ENCODE measurements around the gene SHC1. TPM values are rescaled to one million over a fixed set of nuclear protein-coding genes. Genes with fewer than 3 reads are reported as not detected.

Gene SHC1
- total RNA-seq, 3 donors from 2014 or later (not counting 1 experiment from before 2014, with no cell fraction given), result 94.6 to 112 (median 96.8) TPM

GRCh38 chr1:154990276-154990675, 19.7 kb upstream of the SHC1 start:
- Mint-ChIP-seq H3K27ac (no peak overlapping the region), H3K36me3 (no peaks in the 10 kb centered on the region), H3K27me3 (ENCODE audit: low read depth in 2 of 2) (no peaks in the 10 kb centered on the region), H3K4me3 (no peak overlapping the region), H3K9me3 (no peaks in the 10 kb centered on the region), H3K4me1 (peaks cover 4 to 18% of the 10 kb centered on the region in 2 donors)
- no peak for ATAC-seq
- WGBS (ENCODE audit: insufficient coverage), result 95% methylated on average over 8 of the region's 8 CpGs
- H3K9me3 ChIP-seq (ENCODE audit: control insufficient read depth, insufficient read depth, low read length), result no peaks in the 10 kb centered on the region
- intact Hi-C loops (cut with micrococcal nuclease), result no loop called here
- H3K27me3 ChIP-seq (ENCODE audit: control insufficient read depth, insufficient read depth, low read length), result no peaks in the 10 kb centered on the region
- TF ChIP-seq CTCF (IDR thresholded peaks at IDR 0.05), result no peak
- no peak for DNase-seq
- H3K36me3 ChIP-seq (ENCODE audit: control insufficient read depth, insufficient read depth, low read length), result peaks cover 41% of the 10 kb centered on the region
- H3K4me1 ChIP-seq (ENCODE audit: control insufficient read depth, insufficient read depth, low read length), result no peaks in the 10 kb centered on the region
- H3K4me3 ChIP-seq (ENCODE audit: low read length), result no peak overlapping the region
- H3K27ac ChIP-seq (ENCODE audit: low read length), result no peak overlapping the region

GRCh38 chr1:154989195-154989860, 18.8 kb upstream of the SHC1 start:
- H3K27ac ChIP-seq (ENCODE audit: low read length), result no peak overlapping the region
- intact Hi-C loops (cut with micrococcal nuclease), result no loop called here
- ATAC-seq, result no peak
- Mint-ChIP-seq H3K4me1 (peaks cover 4 to 18% of the 10 kb centered on the region in 2 donors), H3K9me3 (no peaks in the 10 kb centered on the region), H3K4me3 (no peak overlapping the region), H3K36me3 (no peaks in the 10 kb centered on the region), H3K27ac (no peak overlapping the region), H3K27me3 (ENCODE audit: low read depth in 2 of 2) (no peaks in the 10 kb centered on the region)
- DNase-seq, result no peak
- H3K27me3 ChIP-seq (ENCODE audit: control insufficient read depth, insufficient read depth, low read length), result no peaks in the 10 kb centered on the region
- WGBS (ENCODE audit: insufficient coverage), result 100% methylated on average over 2 of the region's 3 CpGs
- no peak for TF ChIP-seq CTCF (IDR thresholded peaks at IDR 0.05)
- no peak overlapping the region for H3K4me3 ChIP-seq (ENCODE audit: low read length)
- peaks cover 41% of the 10 kb centered on the region for H3K36me3 ChIP-seq (ENCODE audit: control insufficient read depth, insufficient read depth, low read length)
- peaks cover under 1% of the 10 kb centered on the region for H3K4me1 ChIP-seq (ENCODE audit: control insufficient read depth, insufficient read depth, low read length)
- no peaks in the 10 kb centered on the region for H3K9me3 ChIP-seq (ENCODE audit: control insufficient read depth, insufficient read depth, low read length)

- no peak for ATAC-seq
These were observed 17.8 kb upstream of the SHC1 start for GRCh38 chr1:154988058-154988954.

More at GRCh38 chr1:154988058-154988954, 17.8 kb upstream of the SHC1 start:
- H3K9me3 Mint-ChIP-seq, result no peaks in the 10 kb centered on the region
- H3K36me3 ChIP-seq (ENCODE audit: control insufficient read depth, insufficient read depth, low read length), result peaks cover 41% of the 10 kb centered on the region
- H3K27ac ChIP-seq (ENCODE audit: low read length), result no peak overlapping the region
- peaks cover 11% of the 10 kb centered on the region for H3K4me1 ChIP-seq (ENCODE audit: control insufficient read depth, insufficient read depth, low read length)
- H3K4me3 ChIP-seq (ENCODE audit: low read length), result no peak overlapping the region
- no peaks in the 10 kb centered on the region for H3K9me3 ChIP-seq (ENCODE audit: control insufficient read depth, insufficient read depth, low read length)
- no peak for TF ChIP-seq CTCF (IDR thresholded peaks at IDR 0.05)
- H3K27me3 Mint-ChIP-seq (ENCODE audit: low read depth in 2 of 2), result no peaks in the 10 kb centered on the region
- WGBS (ENCODE audit: insufficient coverage), result 95% methylated on average over 17 of the region's 17 CpGs
- peaks cover 4 to 24% of the 10 kb centered on the region in 2 donors for H3K4me1 Mint-ChIP-seq
- no peaks in the 10 kb centered on the region for H3K36me3 Mint-ChIP-seq
- DNase-seq, result peak in 1 of 2 donors; percentile 37
- no peak overlapping the region for H3K4me3 Mint-ChIP-seq
- intact Hi-C loops (cut with micrococcal nuclease), result no loop called here
- H3K27me3 ChIP-seq (ENCODE audit: control insufficient read depth, insufficient read depth, low read length), result no peaks in the 10 kb centered on the region
- H3K27ac Mint-ChIP-seq, result no peak overlapping the region
